Esophagus muscularis mucosa (tissue), 4 donors: ENCODE measurements around the gene CCDC186. TPM values are rescaled to one million over a fixed set of nuclear protein-coding genes. Genes with fewer than 3 reads are reported as not detected.

Experiments
- DNase-seq: peaks from one replicate; pipeline ENCODE4 v3.0.0-alpha.2; 2017; ENCODE audit errors: extremely low spot score
- H3K27ac ChIP-seq, 4 donors: fragments of 200-600 bp; sonication (generic); replicated peaks in 1 of 4; 1 replicate in 3 of 4; 2 replicates in 1 of 4; pipeline ENCODE4 v1.5.1; 2016 to 2019; ENCODE audit warnings: mild to moderate bottlenecking in 1 of 4
- H3K27me3 ChIP-seq, 4 donors: fragments of 200-600 bp; sonication (generic); one replicate each; pipeline versions ENCODE4 v1.5.1 to v1.6.0; 2016 to 2019
- H3K36me3 ChIP-seq, 4 donors: fragments of 200-600 bp; sonication (generic); one replicate each; pipeline ENCODE4 v1.5.1; 2016 to 2019
- H3K4me1 ChIP-seq, 4 donors: fragments of 200-600 bp; sonication (generic); one replicate each; pipeline ENCODE4 v1.5.1; 2016 to 2019
- H3K4me3 ChIP-seq, 4 donors: fragments of 200-600 bp; sonication (generic); 1 replicate in 2 of 4; 2 replicates in 2 of 4; pipeline ENCODE4 v1.5.1; 2016 to 2019; ENCODE audit warnings: mild to moderate bottlenecking in 4 of 4, moderate library complexity in 1 of 4
- H3K9me3 ChIP-seq, 4 donors: fragments of 200-600 bp; sonication (generic); 1 replicate in 3 of 4; 2 replicates in 1 of 4; pipeline ENCODE4 v1.5.1; 2016 to 2019
- CTCF ChIP-seq, 3 experiments: fragments of 200-600 bp in 2 of 3; fragments of 450-650 bp in 1 of 3; sonication (generic) in 2 of 3; IDR thresholded peaks; one replicate each; pipeline ENCODE4 v1.5.1; 2017 to 2019; ENCODE audit warnings: antibody characterized with exemption in 3 of 3, mild to moderate bottlenecking in 2 of 3, moderate library complexity in 1 of 3
- EP300 ChIP-seq: sonication (generic); formaldehyde crosslinking; IDR thresholded peaks from one replicate; pipeline ENCODE4 v1.6.1; 2017; ENCODE audit warnings: antibody characterized with exemption
- POLR2A ChIP-seq: fragments of 450-650 bp; IDR thresholded peaks from one replicate; pipeline ENCODE4 v1.6.1; 2017; ENCODE audit warnings: antibody characterized with exemption, moderate library complexity, mild to moderate bottlenecking, low read depth
- POLR2AphosphoS5 ChIP-seq, 2 donors: sonication (generic); formaldehyde crosslinking; IDR thresholded peaks; one replicate each; pipeline ENCODE4 v1.6.1; 2017; ENCODE audit warnings: antibody characterized with exemption in 2 of 2
- WGBS: methylation state at CpG from one replicate; pipeline ENCODE4 v1.1.5; 2018; 5-methylcytosine and 5-hydroxymethylcytosine counted together
- intact Hi-C: fragments of 100-400 bp; cut with DNase I; formaldehyde crosslinking; loops from one replicate; pipeline ENCODE4 v1.15.1; 2023
- total RNA-seq, 4 donors: library from RNA; depleted of rRNA; stranded (reverse); fragments of >200 nt; gene quantifications; one replicate each; pipeline versions ENCODE4 v1.1.0 to v1.2.1, GENCODE V29; 2016

CCDC186 gene
- total RNA-seq, 4 donors from 2014 or later = 13.8 to 25.7 (median 20.9) TPM

DNA sequence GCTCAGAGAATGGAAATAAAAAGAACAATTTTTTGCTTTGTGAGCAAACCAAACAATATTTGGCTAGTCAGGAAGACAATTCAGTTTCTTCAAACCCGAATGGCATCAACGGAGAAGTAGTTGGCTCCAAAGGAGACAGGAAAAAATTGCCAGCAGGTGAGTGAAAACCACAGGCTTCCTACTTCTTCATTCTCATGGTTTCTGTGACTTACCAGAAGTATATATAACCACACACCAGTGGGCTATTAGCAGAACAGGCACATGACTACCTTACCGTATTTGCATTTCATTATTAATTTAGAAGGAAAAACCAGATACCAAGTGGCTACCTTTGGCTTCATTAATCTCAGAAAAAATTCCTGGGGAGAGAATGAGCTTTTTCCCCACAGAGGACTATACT, 14.0 kb upstream of the CCDC186 start:
- TF ChIP-seq POLR2AphosphoS5 (IDR thresholded peaks at IDR 0.05) (no peak), CTCF (IDR thresholded peaks at IDR 0.05) (no peak), EP300 (no peak), POLR2A (no peak)

GRCh38 chr10:114184276-114184675, 10.3 kb upstream of the CCDC186 start:
- Histone ChIP-seq H3K4me3 (no peak overlapping the region), H3K4me1 (no peaks in the 10 kb centered on the region), H3K36me3 (no peaks in the 10 kb centered on the region), H3K9me3 (no peaks in the 10 kb centered on the region), H3K27ac (no peak overlapping the region), H3K27me3 (no peaks in the 10 kb centered on the region)
- DNase-seq = no peak
- intact Hi-C loops = no loop called here
- no peak for TF ChIP-seq POLR2A
- no peak for TF ChIP-seq CTCF (IDR thresholded peaks at IDR 0.05)
- no peak for TF ChIP-seq POLR2AphosphoS5 (IDR thresholded peaks at IDR 0.05)
- no peak for TF ChIP-seq EP300
- 96% methylated on average over 5 of the region's 5 CpGs for WGBS

More for the DNA sequence above, 14.0 kb upstream of the CCDC186 start:
- H3K36me3 ChIP-seq = no peaks in the 10 kb centered on the region
- no peak for DNase-seq
- no peak overlapping the region for H3K4me3 ChIP-seq
- WGBS = 78% methylated on average over 3 of the region's 3 CpGs
- H3K27me3 ChIP-seq = no peaks in the 10 kb centered on the region
- H3K9me3 ChIP-seq = no peaks in the 10 kb centered on the region
- intact Hi-C loops = no loop called here
- H3K27ac ChIP-seq = no peak overlapping the region
- H3K4me1 ChIP-seq = no peaks in the 10 kb centered on the region

GRCh38 chr10:114183563-114183962, 9.6 kb upstream of the CCDC186 start:
- WGBS = 94% methylated on average over 9 of the region's 9 CpGs
- H3K4me1 ChIP-seq = no peaks in the 10 kb centered on the region
- intact Hi-C loops = no loop called here
- DNase-seq = no peak
- H3K9me3 ChIP-seq = no peaks in the 10 kb centered on the region
- no peak overlapping the region for H3K27ac ChIP-seq
- TF ChIP-seq POLR2AphosphoS5 (IDR thresholded peaks at IDR 0.05) = no peak
- no peak for TF ChIP-seq CTCF (IDR thresholded peaks at IDR 0.05)
- TF ChIP-seq POLR2A = no peak
- TF ChIP-seq EP300 = no peak
- no peak overlapping the region for H3K4me3 ChIP-seq
- no peaks in the 10 kb centered on the region for H3K27me3 ChIP-seq
- H3K36me3 ChIP-seq = no peaks in the 10 kb centered on the region

GRCh38 chr10:114181971-114182370, 8.0 kb upstream of the CCDC186 start:
- no peak for DNase-seq
- WGBS = 37% methylated on average over 5 of the region's 5 CpGs
- intact Hi-C loops = no loop called here

More at GRCh38 chr10:114181971-114182370, 8.0 kb upstream of the CCDC186 start:
- no peaks in the 10 kb centered on the region for H3K36me3 ChIP-seq
- H3K27me3 ChIP-seq = no peaks in the 10 kb centered on the region
- H3K27ac ChIP-seq = no peak overlapping the region
- H3K9me3 ChIP-seq = no peaks in the 10 kb centered on the region
- no peak overlapping the region for H3K4me3 ChIP-seq
- TF ChIP-seq POLR2AphosphoS5 (IDR thresholded peaks at IDR 0.05) (no peak), CTCF (IDR thresholded peaks at IDR 0.05) (no peak), EP300 (no peak), POLR2A (no peak)
- no peaks in the 10 kb centered on the region for H3K4me1 ChIP-seq
